Astrocyte (in vitro differentiated cells and primary cell): ENCODE measurements around the gene C12orf56. TPM values are rescaled to one million over a fixed set of nuclear protein-coding genes. Genes with fewer than 3 reads are reported as not detected.
A peak's percentile ranks its signal among the peaks of the same experiment; 100 is the strongest.

Source experiments
- DNase-seq: peaks from one replicate; pipeline ENCODE4 v3.0.0-alpha.2; 2010; ENCODE audit warnings: low read depth
- FAIRE-seq: peaks from 2 replicates; lab custom pipeline; 2011; peaks lifted over from hg19 to GRCh38; lab: Jason Lieb, UNC
- H2AFZ ChIP-seq: 2 replicates; pipeline ENCODE4 v1.6.0; 2012; ENCODE audit warnings: low read depth, low read length, inconsistent platforms
- H3K27ac ChIP-seq: 2 replicates; pipeline ENCODE4 v1.5.1; 2011; ENCODE audit warnings: low read depth, low read length, inconsistent platforms
- H3K27me3 ChIP-seq: 2 replicates; pipeline ENCODE4 v1.6.0; 2011; ENCODE audit warnings: low read length, inconsistent platforms; ENCODE audit not compliant: insufficient read depth
- H3K36me3 ChIP-seq: 2 replicates; pipeline ENCODE4 v1.5.1; 2011; ENCODE audit warnings: low read length, inconsistent platforms; ENCODE audit not compliant: insufficient read depth
- H3K4me1 ChIP-seq: 2 replicates; pipeline ENCODE4 v1.5.1; 2011; ENCODE audit warnings: low read length, inconsistent platforms; ENCODE audit not compliant: insufficient read depth
- H3K4me2 ChIP-seq: 2 replicates; pipeline ENCODE4 v1.6.0; 2012; ENCODE audit warnings: low read length, inconsistent platforms
- H3K4me3 ChIP-seq: 2 replicates; pipeline ENCODE4 v1.5.1; 2011; ENCODE audit warnings: low read depth, mild to moderate bottlenecking, low read length, inconsistent platforms; ENCODE audit not compliant: insufficient read depth
- H3K79me2 ChIP-seq: 2 replicates; pipeline ENCODE4 v1.6.0; 2012; ENCODE audit warnings: mild to moderate bottlenecking, low read length, inconsistent platforms; ENCODE audit not compliant: insufficient read depth
- H3K9ac ChIP-seq: 2 replicates; pipeline ENCODE4 v1.6.0; 2012; ENCODE audit warnings: mild to moderate bottlenecking, low read length, inconsistent platforms
- H3K9me3 ChIP-seq: 2 replicates; pipeline ENCODE4 v1.5.1; 2012; ENCODE audit warnings: low read depth, mild to moderate bottlenecking, low read length, inconsistent platforms; ENCODE audit not compliant: insufficient read depth
- H4K20me1 ChIP-seq: 2 replicates; pipeline ENCODE4 v1.6.0; 2012; ENCODE audit warnings: low read length, inconsistent platforms; ENCODE audit not compliant: insufficient read depth
- H3K27ac Mint-ChIP-seq: one replicate; pipeline ENCODE4 v1.8.0; 2021; ENCODE audit warnings: mild to moderate bottlenecking, mixed read lengths; ENCODE audit not compliant: unreplicated experiment
- H3K27me3 Mint-ChIP-seq: one replicate; pipeline ENCODE4 v1.8.0; 2021; ENCODE audit warnings: low read depth, mixed read lengths; ENCODE audit not compliant: unreplicated experiment
- H3K36me3 Mint-ChIP-seq: one replicate; pipeline ENCODE4 v1.8.0; 2021; ENCODE audit warnings: low read depth, mixed read lengths; ENCODE audit not compliant: unreplicated experiment
- H3K4me1 Mint-ChIP-seq: one replicate; pipeline ENCODE4 v1.8.0; 2021; ENCODE audit warnings: low read depth, mixed read lengths; ENCODE audit not compliant: unreplicated experiment
- H3K4me3 Mint-ChIP-seq: one replicate; pipeline ENCODE4 v1.8.0; 2021; ENCODE audit warnings: mild to moderate bottlenecking, moderate library complexity, mixed read lengths; ENCODE audit not compliant: unreplicated experiment
- H3K9me3 Mint-ChIP-seq: one replicate; pipeline ENCODE4 v1.8.0; 2021; ENCODE audit warnings: mild to moderate bottlenecking, mixed read lengths; ENCODE audit not compliant: unreplicated experiment
- CTCF ChIP-seq: IDR thresholded peaks from 2 replicates; pipeline ENCODE4 v1.5.1; 2011; ENCODE audit warnings: low read depth, mild to moderate bottlenecking, inconsistent platforms, low read length, moderate library complexity; ENCODE audit not compliant: insufficient read depth
- EZH2 ChIP-seq: IDR thresholded peaks from 2 replicates; pipeline ENCODE4 v1.6.1; 2012; ENCODE audit warnings: mild to moderate bottlenecking, low read length, inconsistent platforms; ENCODE audit not compliant: insufficient read depth
- total RNA-seq: library from RNA; stranded (reverse); gene quantifications from 2 replicates; pipeline ENCODE4 v1.2.1, GENCODE V29; 2021

Gene C12orf56
- total RNA-seq, 1 donor from 2014 or later: not detected

DNA sequence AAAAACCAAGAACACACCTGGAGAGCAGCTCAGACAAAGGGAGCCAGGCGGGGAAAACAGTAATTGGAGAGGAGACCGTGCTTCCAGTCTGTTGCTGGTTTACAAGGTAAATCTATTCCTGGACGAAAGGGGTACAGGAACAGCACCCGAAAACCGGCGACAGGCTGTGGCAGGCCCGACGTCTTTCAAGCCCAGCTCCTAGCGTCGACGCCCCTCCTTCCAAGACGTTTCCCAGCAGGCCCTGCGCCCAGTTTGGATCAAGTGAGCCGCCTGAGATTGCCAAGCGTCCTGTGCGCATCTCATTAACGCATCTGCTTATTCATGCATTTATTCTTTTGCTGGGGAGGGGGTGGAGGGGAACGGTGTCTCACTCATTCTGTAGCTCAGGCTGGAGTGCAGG, 1.4 kb downstream of the C12orf56 start:
- no peak overlapping the region for H3K4me2 ChIP-seq
- DNase-seq (no peak), FAIRE-seq (no peak)
- no peak overlapping the region for H2AFZ ChIP-seq
- Mint-ChIP-seq H3K4me1 (peaks cover 4% of the 10 kb centered on the region), H3K4me3 (no peak overlapping the region), H3K27me3 (peaks cover 2% of the 10 kb centered on the region), H3K9me3 (no peaks in the 10 kb centered on the region), H3K27ac (no peak overlapping the region), H3K36me3 (no peaks in the 10 kb centered on the region)
- no peaks in the 10 kb centered on the region for H4K20me1 ChIP-seq
- H3K27ac ChIP-seq: no peak overlapping the region
- H3K27me3 ChIP-seq: no peaks in the 10 kb centered on the region
- TF ChIP-seq CTCF (no peak), EZH2 (no peak)
- peaks cover 5% of the 10 kb centered on the region for H3K4me1 ChIP-seq
- no peak overlapping the region for H3K4me3 ChIP-seq
- H3K79me2 ChIP-seq: no peaks in the 10 kb centered on the region
- H3K9ac ChIP-seq: no peak overlapping the region
- no peaks in the 10 kb centered on the region for H3K9me3 ChIP-seq
- H3K36me3 ChIP-seq: no peaks in the 10 kb centered on the region

DNA sequence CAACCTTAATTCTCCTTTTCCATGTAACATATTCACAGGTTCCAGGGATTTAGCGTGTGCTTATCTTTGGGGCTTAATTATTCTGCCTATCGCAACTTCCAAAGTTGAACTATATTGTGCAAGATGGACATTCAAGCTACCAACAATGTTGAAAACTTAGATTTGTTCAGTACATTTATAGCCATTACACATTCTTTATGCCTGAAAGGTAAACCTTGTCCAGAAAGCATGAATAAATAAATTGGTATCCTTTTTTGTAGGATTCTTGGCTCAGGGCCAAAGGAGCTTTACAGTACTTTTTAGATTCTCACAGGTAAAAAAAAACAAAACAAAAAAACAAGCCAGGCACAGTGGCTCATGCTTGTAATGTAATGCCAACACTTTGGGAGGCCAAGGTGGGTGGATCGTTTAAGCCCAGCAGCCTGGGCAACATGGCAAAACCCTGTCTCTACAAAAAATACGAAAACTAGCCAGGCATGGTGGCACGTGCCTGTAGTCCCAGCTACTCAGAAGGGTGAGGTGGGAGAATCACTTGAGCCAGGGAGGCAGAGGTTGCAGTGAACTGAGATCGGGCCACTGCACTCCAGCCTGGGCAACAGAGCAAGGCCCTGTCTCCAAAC, 3.3 kb downstream of the C12orf56 start:
- H3K4me2 ChIP-seq: no peak overlapping the region
- no peak for TF ChIP-seq CTCF
- TF ChIP-seq EZH2: no peak
- no peaks in the 10 kb centered on the region for H3K36me3 ChIP-seq
- FAIRE-seq: no peak
- no peaks in the 10 kb centered on the region for H3K27me3 ChIP-seq
- Mint-ChIP-seq H3K27me3 (peaks cover 2% of the 10 kb centered on the region), H3K27ac (no peak overlapping the region), H3K36me3 (no peaks in the 10 kb centered on the region), H3K4me1 (peaks cover 4% of the 10 kb centered on the region), H3K9me3 (no peaks in the 10 kb centered on the region), H3K4me3 (no peak overlapping the region)
- no peak overlapping the region for H3K4me3 ChIP-seq
- no peak overlapping the region for H3K9ac ChIP-seq
- H2AFZ ChIP-seq: no peak overlapping the region
- peaks cover 5% of the 10 kb centered on the region for H3K4me1 ChIP-seq
- DNase-seq: no peak
- no peaks in the 10 kb centered on the region for H3K9me3 ChIP-seq
- no peaks in the 10 kb centered on the region for H3K79me2 ChIP-seq
- H3K27ac ChIP-seq: no peak overlapping the region
- H4K20me1 ChIP-seq: no peaks in the 10 kb centered on the region

- H3K4me1 ChIP-seq: peaks cover 5% of the 10 kb centered on the region
- H3K27me3 ChIP-seq: no peaks in the 10 kb centered on the region
- no peaks in the 10 kb centered on the region for H3K36me3 ChIP-seq
- H3K79me2 ChIP-seq: no peaks in the 10 kb centered on the region
- H3K27me3 Mint-ChIP-seq: no peaks in the 10 kb centered on the region
- no peaks in the 10 kb centered on the region for H4K20me1 ChIP-seq
- H3K27ac ChIP-seq: no peak overlapping the region
- H3K36me3 Mint-ChIP-seq: no peaks in the 10 kb centered on the region
- DNase-seq (peak; percentile 46), FAIRE-seq (no peak)
- no peak overlapping the region for H3K4me3 Mint-ChIP-seq
- H3K27ac Mint-ChIP-seq: no peak overlapping the region
- H2AFZ ChIP-seq: no peak overlapping the region
- TF ChIP-seq CTCF (no peak), EZH2 (no peak)
- H3K9me3 ChIP-seq: no peaks in the 10 kb centered on the region
- no peak overlapping the region for H3K4me3 ChIP-seq
- no peak overlapping the region for H3K9ac ChIP-seq
- no peaks in the 10 kb centered on the region for H3K9me3 Mint-ChIP-seq
- peaks cover 4% of the 10 kb centered on the region for H3K4me1 Mint-ChIP-seq
- H3K4me2 ChIP-seq: peak overlapping the region; percentile 36
Observed at GRCh38 chr12:64385468-64385867, 5.1 kb downstream of the C12orf56 start.
